Stimulated activated CD8-positive, alpha-beta memory T cell treated with anti-CD3 and anti-CD28 coated beads, Interleukin-7, amount 100 ng/mL, for 1 hour (primary cell): Measurements from ENCODE around the gene FADS2.

Source experiments
- DNase-seq, 2 donors: peaks; one replicate each; pipeline ENCODE4 v3.0.0-alpha.2; 2020; ENCODE audit warnings: low read depth in 2 of 2

Gene FADS2

GRCh38 chr11:61820174-61820573 lies 7.9 kb upstream of the FADS2 start:
- DNase-seq, result no peak

GRCh38 chr11:61826930-61827570 lies 1.1 kb upstream of the FADS2 start:
- no peak for DNase-seq

- DNase-seq, result no peak
Measured at GRCh38 chr11:61828379-61828628, 204 bp downstream of the FADS2 start.

DNA sequence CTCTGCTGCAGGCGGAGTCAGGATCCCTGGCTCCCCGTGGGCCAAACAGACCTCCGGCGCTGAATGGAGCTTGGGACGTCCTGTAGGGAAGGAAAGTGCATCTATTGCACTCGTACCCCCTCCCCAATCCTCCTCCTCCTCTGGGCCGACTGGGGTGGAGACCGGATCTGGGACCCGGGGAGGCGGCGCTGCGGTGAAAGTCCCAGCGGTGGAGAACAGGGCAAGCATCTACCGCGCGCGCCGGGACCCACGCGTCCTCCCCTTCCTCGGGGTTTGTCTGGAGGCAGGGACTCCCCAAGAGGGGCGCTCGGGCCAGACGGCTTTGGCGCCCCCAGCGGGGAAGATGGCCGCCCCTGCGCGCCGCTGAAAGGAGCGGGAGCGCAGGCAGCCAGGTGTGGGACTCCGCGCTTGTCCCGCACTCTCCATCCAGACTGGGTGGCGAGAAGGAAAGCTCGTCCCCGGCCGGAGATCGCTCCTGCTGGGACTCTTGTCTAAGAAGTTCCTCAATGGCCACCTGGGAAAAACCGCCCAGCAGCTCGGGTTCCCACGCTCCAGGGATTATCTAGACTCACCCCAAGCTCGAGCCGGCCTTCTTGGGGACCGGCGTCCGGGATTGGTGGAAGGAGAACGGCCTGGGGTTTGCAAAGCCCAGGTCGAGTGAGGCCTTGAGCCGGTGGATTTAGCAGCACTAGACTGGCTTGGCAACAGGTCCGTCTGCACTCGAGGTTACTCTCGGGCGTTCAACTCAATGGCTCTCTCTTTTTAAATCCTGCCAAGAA lies 718 bp downstream of the FADS2 start:
- no peak for DNase-seq

- no peak for DNase-seq
Measured at GRCh38 chr11:61829806-61830205, 1.7 kb downstream of the FADS2 start.

GRCh38 chr11:61830237-61831105 lies 2.4 kb downstream of the FADS2 start:
- no peak for DNase-seq

GRCh38 chr11:61832207-61832606 lies 4.1 kb downstream of the FADS2 start:
- no peak for DNase-seq

GRCh38 chr11:61832754-61833153 lies 4.7 kb downstream of the FADS2 start:
- no peak for DNase-seq

- DNase-seq, result no peak
Measured at GRCh38 chr11:61833471-61833870, 5.4 kb downstream of the FADS2 start.

- no peak for DNase-seq
Measured at GRCh38 chr11:61833926-61834277, 5.8 kb downstream of the FADS2 start.

GRCh38 chr11:61834278-61835048 lies 6.4 kb downstream of the FADS2 start:
- DNase-seq, result no peak

DNA sequence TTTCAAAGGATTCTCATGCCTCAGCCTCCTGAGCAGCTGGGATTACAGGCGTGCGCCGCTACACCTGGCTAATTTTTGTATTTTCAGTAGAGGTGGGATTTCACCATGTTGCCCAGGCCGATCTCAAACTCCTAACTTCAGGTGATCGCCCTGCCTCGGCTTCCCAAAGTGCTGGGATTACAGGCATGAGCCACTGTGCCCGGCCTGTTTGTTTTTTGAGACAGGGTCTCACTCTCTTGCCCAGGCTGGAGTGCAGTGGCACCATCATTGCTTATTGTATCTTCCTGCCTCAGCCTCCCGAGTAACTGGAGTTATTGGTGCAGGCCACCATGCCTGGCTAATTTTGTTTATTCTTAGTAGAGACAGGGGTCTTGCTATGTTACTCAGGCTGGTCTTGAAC lies 8.1 kb downstream of the FADS2 start:
- no peak for DNase-seq

DNA sequence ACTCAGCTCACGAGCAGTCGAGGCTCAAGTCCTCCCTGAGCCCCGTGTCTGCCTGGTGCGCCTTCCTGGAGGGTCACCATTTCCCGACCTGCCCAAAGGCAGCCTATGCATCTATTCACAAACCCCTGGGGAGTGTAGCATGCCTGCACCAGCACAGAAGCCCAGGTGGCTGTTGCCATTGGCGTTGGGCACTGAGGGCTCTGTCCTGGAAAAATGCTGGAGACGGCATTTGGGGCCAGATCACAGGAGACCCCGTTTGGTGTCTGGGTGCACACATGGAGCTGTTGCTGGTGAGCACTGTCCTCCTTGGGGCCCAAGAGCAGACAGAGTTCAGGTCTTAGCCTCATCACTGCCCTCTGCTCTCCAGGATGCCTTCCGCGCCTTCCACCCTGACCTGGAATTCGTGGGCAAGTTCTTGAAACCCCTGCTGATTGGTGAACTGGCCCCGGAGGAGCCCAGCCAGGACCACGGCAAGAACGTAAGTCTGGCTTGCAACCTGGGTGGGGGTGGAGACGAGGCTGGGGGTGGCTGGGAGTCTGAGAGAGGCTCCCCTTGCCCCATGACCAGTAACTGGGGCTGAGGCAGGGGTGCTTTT lies 9.4 kb downstream of the FADS2 start:
- DNase-seq, result no peak

- DNase-seq, result no peak
Measured at GRCh38 chr11:61838501-61838900, 10.4 kb downstream of the FADS2 start.

DNA sequence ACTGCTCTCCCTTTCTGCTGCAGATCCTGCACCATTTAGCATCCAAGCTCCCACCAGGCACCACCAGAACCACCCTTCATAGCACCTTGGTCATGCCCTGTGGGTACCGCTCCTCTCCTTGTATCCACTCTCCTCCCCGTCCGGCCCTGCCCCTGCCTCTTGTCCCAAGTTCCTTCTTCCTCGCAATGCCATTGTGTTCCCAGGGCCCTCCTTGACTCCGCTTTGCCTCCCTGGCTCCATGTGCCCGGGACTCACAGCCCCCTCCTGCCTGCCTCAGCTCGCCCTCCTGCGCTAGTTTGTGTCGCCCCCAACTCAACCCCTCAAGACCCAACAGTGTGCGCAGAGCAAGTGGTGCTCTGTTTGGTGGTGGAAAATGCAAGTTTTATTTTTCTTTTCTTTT lies 10.8 kb downstream of the FADS2 start:
- DNase-seq, result no peak

- DNase-seq, result no peak
Measured at GRCh38 chr11:61839742-61840141, 11.6 kb downstream of the FADS2 start.

DNA sequence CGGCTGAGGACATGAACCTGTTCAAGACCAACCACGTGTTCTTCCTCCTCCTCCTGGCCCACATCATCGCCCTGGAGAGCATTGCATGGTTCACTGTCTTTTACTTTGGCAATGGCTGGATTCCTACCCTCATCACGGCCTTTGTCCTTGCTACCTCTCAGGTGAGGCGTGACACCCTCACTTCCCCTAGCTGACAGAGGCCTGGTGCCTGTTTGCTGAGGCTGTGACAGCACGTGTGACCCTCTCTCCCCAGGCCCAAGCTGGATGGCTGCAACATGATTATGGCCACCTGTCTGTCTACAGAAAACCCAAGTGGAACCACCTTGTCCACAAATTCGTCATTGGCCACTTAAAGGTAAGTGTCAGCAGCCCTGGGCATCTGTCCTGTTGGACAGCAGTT lies 12.3 kb downstream of the FADS2 start:
- DNase-seq, result no peak

DNA sequence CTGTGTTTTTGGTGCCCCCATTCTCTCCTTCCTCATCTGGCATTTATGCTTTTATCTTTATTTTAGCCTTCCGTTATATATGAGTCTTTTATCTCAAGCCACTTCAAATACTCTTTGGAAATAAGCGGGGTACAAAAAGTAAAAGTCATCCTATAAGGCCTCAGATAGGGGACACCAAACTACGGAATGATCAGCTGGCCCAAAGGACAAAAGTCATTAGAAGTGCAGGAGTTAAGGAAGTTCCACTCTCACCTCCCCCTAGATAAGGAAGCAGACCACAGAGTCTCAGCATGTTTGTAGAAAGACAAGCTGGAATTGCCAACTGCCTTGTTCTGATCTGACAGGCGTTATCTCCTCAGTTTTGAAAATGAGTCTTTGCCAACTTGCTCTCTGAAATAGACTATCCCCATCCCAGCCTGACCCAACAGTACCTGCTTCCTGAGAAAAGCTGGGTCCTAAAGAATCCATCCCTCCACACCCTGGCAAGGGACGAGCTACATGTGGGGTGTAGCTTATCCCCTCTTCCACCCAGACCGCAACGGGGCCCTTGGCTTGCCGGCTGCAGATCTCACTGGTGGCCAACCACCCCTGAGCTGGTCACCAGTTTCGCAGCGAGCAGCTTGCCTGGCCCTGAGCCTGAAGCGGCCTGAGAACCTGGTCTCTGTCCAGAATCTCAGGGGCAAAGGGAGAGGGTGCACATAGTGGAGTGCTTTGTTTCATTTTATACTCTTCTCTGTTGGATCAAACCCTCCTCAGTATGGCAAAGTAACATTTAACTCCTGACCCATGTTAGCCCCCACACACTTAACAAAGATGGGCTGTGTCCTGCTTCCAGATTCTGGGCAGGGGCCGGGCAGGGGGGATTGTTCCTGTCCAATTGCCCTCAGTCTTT lies 13.8 kb downstream of the FADS2 start:
- no peak for DNase-seq

DNA sequence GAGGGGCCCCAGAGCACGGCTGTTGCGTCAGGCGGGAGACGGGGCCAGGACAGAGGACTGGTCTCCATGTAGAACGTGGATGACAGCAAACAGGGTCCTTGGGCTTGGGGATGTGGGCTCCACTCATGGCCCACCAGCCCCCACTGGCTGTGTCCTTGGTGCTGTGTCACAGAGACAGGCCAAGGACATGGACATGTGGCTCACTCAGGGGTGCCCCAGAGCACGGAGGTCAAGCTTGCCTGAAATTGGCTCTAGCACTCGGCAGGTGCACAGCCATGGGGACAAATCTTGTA lies 14.4 kb downstream of the FADS2 start:
- DNase-seq, result no peak

GRCh38 chr11:61844909-61845565 lies 16.9 kb downstream of the FADS2 start:
- DNase-seq, result no peak
